GM18526 (cell line): ENCODE results near the gene WASF2.

ENCODE experiments used
- POLR2A ChIP-seq: IDR thresholded peaks from 3 replicates; pipeline ENCODE4 v1.6.1; 2011; ENCODE audit not compliant: insufficient read length; ENCODE audit errors: extremely low read depth

WASF2 gene

DNA sequence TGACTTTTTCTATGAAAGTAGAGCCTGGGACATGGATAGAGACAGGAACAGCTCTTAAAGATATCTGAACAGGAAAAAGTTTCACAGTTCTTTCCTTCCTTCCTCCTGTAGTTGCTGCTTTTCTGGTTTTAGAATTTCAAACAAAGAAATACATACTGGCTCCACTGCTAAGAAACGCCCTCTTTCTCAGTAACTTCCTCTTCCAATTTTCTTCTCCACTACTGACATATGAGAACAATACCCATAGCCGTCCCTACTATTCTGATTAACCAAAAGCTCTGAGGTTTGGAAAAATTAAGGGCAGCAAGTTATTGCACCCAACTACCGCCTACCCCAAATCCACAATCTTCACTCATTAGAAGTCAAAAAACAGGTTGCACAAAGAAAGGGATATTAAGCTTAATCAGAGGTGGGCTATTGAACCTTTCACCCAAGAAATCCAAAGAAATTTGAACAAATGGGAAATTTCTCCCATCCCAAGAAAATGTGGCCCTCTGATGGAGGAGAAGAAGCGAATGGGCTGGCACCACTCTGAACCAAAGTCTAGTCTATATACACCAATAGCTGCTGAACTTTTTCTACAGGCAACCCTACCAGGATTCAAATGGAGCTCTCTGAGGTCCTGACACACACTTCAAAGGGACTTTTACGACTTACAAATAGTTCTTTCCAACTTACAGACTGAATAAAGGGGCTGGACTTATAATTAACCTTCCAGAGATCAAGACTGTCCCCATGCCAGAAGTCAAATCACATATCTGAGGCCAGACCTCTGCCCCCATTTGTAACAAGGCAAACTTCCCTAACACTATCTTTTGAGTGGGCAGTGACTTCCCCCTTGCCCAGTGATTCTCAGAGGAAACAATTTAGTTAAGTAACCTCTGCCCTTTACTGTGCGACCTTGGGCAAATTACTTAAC lies 1.7 kb downstream of the WASF2 start:
- no peak for TF ChIP-seq POLR2A

DNA sequence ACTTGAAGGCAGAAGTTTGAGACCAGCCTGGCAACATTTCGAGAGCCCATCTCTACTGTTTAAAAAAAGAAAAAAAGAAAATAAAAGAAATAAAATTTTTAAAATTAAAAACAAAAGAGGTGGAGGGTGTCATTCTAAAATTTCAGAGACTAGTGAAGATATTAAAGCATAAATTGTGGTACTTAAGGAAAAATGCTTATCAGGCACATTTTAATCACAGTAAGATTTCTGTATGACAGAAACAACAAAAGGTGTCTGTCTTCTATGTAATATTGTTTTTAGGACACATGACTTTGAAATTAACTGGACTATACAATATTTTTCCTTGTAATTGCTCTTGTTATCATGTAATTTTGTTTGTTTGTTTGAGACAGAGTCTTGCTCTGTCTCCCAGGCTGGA lies 4.6 kb downstream of the WASF2 start:
- TF ChIP-seq POLR2A, result no peak

DNA sequence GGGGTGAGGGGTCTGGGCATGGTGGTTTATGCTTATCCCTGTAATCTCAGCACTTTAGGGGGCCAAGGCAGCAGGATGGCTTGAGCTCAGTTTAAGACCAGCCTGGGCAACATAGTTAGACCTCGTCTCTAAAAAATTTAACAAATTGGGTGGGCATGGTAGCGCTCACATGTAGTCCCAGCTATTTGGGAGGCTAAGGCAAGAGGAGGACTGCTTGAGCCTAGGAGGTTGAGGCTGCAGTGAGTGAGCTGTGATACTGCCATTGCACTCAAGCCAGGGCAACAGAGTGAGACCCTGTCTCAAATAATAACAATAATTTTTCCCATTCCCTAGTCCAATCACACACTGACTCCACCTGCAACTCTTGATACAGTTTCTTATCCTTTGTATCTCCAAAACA lies 6.3 kb downstream of the WASF2 start:
- TF ChIP-seq POLR2A, result no peak

- TF ChIP-seq POLR2A, result no peak
Measured at GRCh38 chr1:27481994-27482620, 7.9 kb downstream of the WASF2 start.

- no peak for TF ChIP-seq POLR2A
Measured at GRCh38 chr1:27478098-27478497, 11.9 kb downstream of the WASF2 start.

DNA sequence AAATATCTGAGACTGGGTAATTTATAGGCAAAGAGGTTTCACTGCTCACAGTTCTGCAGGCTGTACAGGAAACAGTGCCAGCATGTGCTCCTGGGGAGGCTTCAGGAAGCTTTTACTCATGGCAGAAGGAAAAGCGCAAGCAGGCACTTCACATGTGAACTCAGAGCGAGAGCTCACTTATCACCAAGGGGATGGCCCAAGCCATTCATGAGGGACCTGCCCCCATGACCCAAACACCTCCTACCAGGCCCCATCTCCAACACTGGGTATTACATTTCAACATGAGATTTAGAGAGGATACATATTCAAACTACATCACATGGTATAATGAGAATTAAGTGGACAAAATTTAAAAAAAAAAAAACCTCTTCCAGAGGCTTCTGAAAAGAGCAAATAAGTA lies 13.7 kb downstream of the WASF2 start:
- TF ChIP-seq POLR2A, result no peak

DNA sequence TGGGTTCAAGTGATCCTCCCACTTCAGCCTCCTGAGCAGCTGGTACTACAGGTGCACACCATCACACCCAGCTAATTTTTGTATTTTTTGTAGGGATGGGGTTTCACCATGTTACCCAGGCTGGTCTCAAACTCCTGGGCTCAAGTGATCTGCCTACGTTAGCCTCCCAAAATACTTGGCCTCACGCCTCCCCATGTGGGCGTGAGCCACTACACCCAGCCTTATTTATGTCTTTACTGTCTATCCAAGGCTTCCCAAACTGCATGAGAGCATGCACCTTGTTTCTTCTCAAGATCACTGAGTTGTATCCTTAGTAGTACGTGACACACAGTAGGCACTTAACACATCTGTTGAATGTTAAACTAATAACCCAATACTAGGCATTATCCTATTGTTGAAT lies 14.2 kb downstream of the WASF2 start:
- TF ChIP-seq POLR2A, result no peak

- TF ChIP-seq POLR2A, result no peak
Measured at GRCh38 chr1:27473755-27474154, 16.2 kb downstream of the WASF2 start.

DNA sequence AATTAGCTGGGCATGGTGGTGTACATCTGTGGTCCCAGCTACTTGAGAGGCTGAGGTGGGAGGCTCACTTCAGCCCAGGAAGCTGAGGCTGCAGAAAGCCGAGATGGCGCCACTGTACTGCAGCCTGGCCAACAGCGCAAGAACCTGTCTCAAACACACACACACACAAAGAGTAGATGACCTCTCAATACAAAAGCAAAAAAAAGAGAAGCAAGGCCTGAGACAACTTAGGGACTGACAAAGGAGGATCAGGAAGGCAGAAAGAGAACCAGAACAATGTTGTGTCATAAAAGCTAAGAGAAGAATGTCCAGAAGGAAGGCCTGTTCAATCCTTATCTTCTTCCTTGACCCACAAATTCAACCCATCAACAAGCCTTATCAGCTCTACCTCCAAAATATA lies 18.5 kb downstream of the WASF2 start:
- TF ChIP-seq POLR2A, result no peak

- TF ChIP-seq POLR2A, result no peak
Measured at GRCh38 chr1:27469334-27469733, 20.6 kb downstream of the WASF2 start.

DNA sequence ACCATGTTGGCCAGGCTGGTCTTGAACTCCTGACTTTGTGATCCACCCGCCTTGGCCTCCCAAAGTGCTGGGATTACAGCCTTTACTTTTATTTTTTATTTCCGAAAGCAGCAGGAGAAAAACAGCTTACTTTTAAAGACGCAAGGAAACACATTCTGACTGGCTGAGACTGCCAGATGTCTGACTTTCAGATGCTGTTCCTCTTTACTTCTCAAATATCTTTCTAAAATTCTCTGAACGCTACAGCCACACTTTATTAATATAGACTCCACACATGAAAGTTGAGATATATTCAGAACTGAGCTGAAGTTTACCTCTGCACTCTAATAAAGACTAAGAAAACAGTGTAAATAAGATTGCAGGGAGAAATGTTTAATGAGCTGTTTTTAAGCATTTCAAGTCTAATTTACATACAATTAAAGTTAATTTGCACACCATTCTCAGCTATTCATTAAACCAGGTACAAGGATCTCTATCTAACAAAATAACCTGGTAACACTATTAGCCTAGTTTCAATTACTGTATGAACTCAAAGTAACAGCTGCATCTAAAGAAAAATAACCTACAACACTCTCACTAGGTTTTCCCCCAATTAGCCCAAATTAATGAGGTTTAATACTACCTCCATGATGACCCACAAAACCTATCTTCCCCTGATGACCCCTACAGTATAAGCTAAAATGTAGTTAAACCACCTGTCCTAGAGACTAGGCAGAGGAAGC lies 24.9 kb downstream of the WASF2 start:
- no peak for TF ChIP-seq POLR2A

GRCh38 chr1:27455139-27455811 lies 34.7 kb downstream of the WASF2 start:
- TF ChIP-seq POLR2A, result no peak

DNA sequence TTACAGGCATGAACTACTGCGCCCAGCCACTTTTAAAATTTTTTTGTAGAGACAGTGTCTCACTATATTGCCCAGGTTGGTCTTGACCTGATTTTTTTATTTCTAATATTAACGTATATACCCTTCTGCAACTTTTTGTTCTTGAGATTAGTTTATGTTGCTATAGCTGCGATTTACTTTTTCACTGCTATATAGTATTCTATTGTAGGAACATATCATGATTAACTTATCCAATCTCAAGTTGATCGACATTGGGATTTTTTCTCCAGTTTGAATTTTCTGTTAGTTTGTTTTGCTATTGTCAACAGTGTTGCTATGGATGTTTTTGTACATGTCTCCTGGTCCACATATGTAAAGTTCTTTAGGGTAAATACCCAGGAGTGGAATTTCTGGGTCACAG lies 35.4 kb downstream of the WASF2 start:
- TF ChIP-seq POLR2A, result no peak

DNA sequence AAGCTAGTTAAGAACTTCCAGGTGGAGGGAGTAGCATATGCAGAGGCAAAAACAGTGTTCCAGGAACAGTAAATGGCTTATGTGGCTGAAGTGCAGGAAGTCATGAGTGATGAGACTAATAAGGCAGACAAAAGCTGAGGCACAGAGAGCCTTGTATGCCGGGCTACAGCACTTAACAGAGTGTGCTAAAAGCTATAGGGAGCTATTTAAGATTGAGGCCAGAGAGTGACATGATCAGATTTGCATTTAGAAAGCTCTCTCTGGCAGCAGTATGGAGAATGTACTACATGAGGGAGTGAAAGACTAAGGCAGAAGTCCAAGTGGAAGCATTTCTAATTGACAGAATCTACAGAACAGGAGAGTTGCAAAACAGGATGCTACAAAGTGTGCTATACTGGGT lies 38.6 kb downstream of the WASF2 start:
- no peak for TF ChIP-seq POLR2A

DNA sequence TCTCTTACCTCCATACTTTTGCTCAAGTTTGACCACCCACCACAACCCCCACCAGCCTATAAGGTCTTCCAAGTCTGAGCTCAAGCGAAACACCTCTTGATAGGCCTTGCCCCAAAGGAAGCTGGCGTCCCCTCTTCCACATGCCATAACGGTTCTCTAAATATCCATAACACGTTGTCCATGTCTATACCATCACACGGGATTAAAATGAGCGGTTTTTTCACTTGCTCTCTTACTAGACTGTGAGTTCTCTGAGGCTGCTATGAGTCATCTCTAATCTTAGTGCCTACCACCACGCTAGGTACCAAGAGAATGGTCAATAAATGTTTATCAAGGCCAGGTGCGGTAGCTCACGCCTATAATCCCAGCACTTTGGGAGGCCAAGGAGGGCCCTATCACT lies 41.0 kb downstream of the WASF2 start:
- TF ChIP-seq POLR2A, result no peak

- no peak for TF ChIP-seq POLR2A
Measured at GRCh38 chr1:27447883-27448282, 42.1 kb downstream of the WASF2 start.

- TF ChIP-seq POLR2A, result no peak
Measured at GRCh38 chr1:27447399-27447798, 42.6 kb downstream of the WASF2 start.
